K562 (cell line): ENCODE data around the gene TPX2. TPM values are rescaled to one million over a fixed set of nuclear protein-coding genes. Genes with fewer than 3 reads are reported as not detected.

Experiments
- ATAC-seq: fragments of 200-7000 bp; cut with Tn5 transposase; 3 replicates; pipeline ENCODE4 v1.9.1; 2020; ENCODE audit warnings: moderate library complexity
- BruUV-seq: library from RNA; stranded (reverse); fragments of 400-500 nt; replicated peaks from 2 replicates; lab custom pipeline; 2021; lab: Mats Ljungman, UMichigan
- CTCF ChIA-PET: fragments of 300-600 bp; formaldehyde crosslinking; extraction: SDS; loops from one replicate; lab custom pipeline; 2021; ENCODE audit warnings: low intra/inter-chr PET ratio; lab: Yijun Ruan, JAX
- POLR2A ChIA-PET: fragments of 300-600, 350-650 bp; sonication (Branson Sonifier 250); formaldehyde crosslinking; extraction: SDS; loops from one replicate; lab custom pipeline; 2021; ENCODE audit warnings: antibody characterized with exemption, inconsistent platforms; lab: Yijun Ruan, JAX
- DNase-seq, 4 experiments: peaks; one replicate each; pipeline versions ENCODE4 v3.0.0 to v3.0.0-alpha.2; 2011 to 2018; ENCODE audit warnings: low spot score in 3 of 4, mixed read lengths in 3 of 4; ENCODE audit errors: extremely low read depth in 1 of 4
- FAIRE-seq: peaks from 2 replicates; lab custom pipeline; 2011; peaks lifted over from hg19 to GRCh38; lab: Jason Lieb, UNC
- H2AFZ ChIP-seq: 2 replicates; pipeline ENCODE4 v1.6.0; 2011; ENCODE audit warnings: low read depth, low read length, control low read depth, inconsistent platforms
- H3K27ac ChIP-seq: fragments of 200-600 bp; 3 replicates; pipeline ENCODE4 v1.8.0; 2011; ENCODE audit warnings: low read depth, mild to moderate bottlenecking, control low read depth, inconsistent platforms, low read length, moderate library complexity, mixed read lengths; ENCODE audit errors: extremely low read depth
- H3K27me3 ChIP-seq, 2 experiments: fragments of 300-600 bp in 1 of 2; 2 replicates in 1 of 2; 3 replicates in 1 of 2; pipeline versions ENCODE4 v1.6.0 to v1.8.0; 2011; ENCODE audit warnings: inconsistent platforms in 2 of 2, low read length in 2 of 2, mild to moderate bottlenecking in 1 of 2, mixed read lengths in 1 of 2, moderate library complexity in 1 of 2; ENCODE audit not compliant: control insufficient read depth in 2 of 2, insufficient read depth in 2 of 2
- H3K36me3 ChIP-seq: fragments of 300-600 bp; 3 replicates; pipeline ENCODE4 v1.8.0; 2011; ENCODE audit warnings: mild to moderate bottlenecking, low read length, inconsistent platforms; ENCODE audit not compliant: control insufficient read depth, insufficient read depth
- H3K4me1 ChIP-seq, 2 experiments: fragments of 200-600 bp in 1 of 2; replicated peaks in 1 of 2; 2 replicates in 1 of 2; 3 replicates in 1 of 2; pipeline versions ENCODE4 v1.5.1 to v1.8.0; 2011; ENCODE audit warnings: inconsistent platforms in 2 of 2, low read length in 2 of 2, mild to moderate bottlenecking in 1 of 2, mixed read lengths in 1 of 2, moderate library complexity in 1 of 2; ENCODE audit not compliant: control insufficient read depth in 2 of 2, insufficient read depth in 2 of 2
- H3K4me2 ChIP-seq: 2 replicates; pipeline ENCODE4 v1.6.1; 2011; ENCODE audit warnings: low read length, control low read depth, inconsistent platforms, mixed read lengths; ENCODE audit not compliant: insufficient read depth
- H3K4me3 ChIP-seq: fragments of 200-600 bp; sonication (generic), shearing (Covaris generic); 2 replicates; pipeline ENCODE4 v1.5.1; 2016; ENCODE audit warnings: control low read depth, inconsistent platforms
- H3K79me2 ChIP-seq: fragments of 200-600 bp; 3 replicates; pipeline ENCODE4 v1.8.0; 2011; ENCODE audit warnings: low read length, inconsistent platforms; ENCODE audit not compliant: control insufficient read depth, insufficient read depth
- H3K9ac ChIP-seq, 2 experiments: 2 replicates each; pipeline versions ENCODE4 v1.6.0 to v1.6.1; 2011; ENCODE audit warnings: low read depth in 2 of 2, low read length in 2 of 2, control low read depth in 1 of 2, inconsistent platforms in 1 of 2, mild to moderate bottlenecking in 1 of 2, mixed read lengths in 1 of 2; ENCODE audit not compliant: insufficient read depth in 1 of 2
- H3K9me1 ChIP-seq: one replicate; pipeline ENCODE4 v1.6.0; 2011; ENCODE audit warnings: inconsistent platforms, mild to moderate bottlenecking, low read length, moderate library complexity; ENCODE audit not compliant: control insufficient read depth, insufficient read depth
- H3K9me3 ChIP-seq: replicated peaks from 2 replicates; pipeline ENCODE4 v1.5.1; 2011; ENCODE audit warnings: low read depth, low read length, inconsistent platforms; ENCODE audit not compliant: control insufficient read depth, insufficient read depth
- H4K20me1 ChIP-seq: replicated peaks from 2 replicates; pipeline ENCODE4 v1.6.1; 2011; ENCODE audit warnings: low read length, inconsistent platforms, mixed read lengths; ENCODE audit not compliant: control insufficient read depth, insufficient read depth
- FOXP4 ChIP-seq: sonication (generic); formaldehyde crosslinking; IDR thresholded peaks from 2 replicates; pipeline ENCODE4 v1.8.0; 2022; ENCODE audit warnings: mild to moderate bottlenecking, missing genetic modification reagents, borderline replicate concordance
- GTF2E2 ChIP-seq: fragments of 200-800 bp; sonication (Bioruptor generic); IDR thresholded peaks from 2 replicates; pipeline ENCODE4 v1.6.1; 2016; ENCODE audit warnings: missing genetic modification characterization, missing compliant biosample characterization
- HSF4 ChIP-seq: fragments of 250-450 bp; sonication (Bioruptor Pico); IDR thresholded peaks from 2 replicates; pipeline ENCODE4 v2.1.2; 2022; ENCODE audit warnings: mild to moderate bottlenecking, moderate library complexity, borderline replicate concordance
- KDM1A ChIP-seq, 2 experiments: fragments of 450-650 bp; IDR thresholded peaks; 2 replicates each; pipeline ENCODE4 v1.6.1; 2016; ENCODE audit warnings: mild to moderate bottlenecking in 2 of 2
- NBN ChIP-seq: fragments of 450-650 bp; IDR thresholded peaks from 2 replicates; pipeline ENCODE4 v1.6.1; 2016; ENCODE audit warnings: low read depth, mild to moderate bottlenecking
- NFIC ChIP-seq: fragments of 450-650 bp; IDR thresholded peaks from 2 replicates; pipeline ENCODE4 v1.6.1; 2017; ENCODE audit warnings: mild to moderate bottlenecking, inconsistent platforms
- TFAP4 ChIP-seq: sonication (generic); formaldehyde crosslinking; IDR thresholded peaks from 2 replicates; pipeline ENCODE4 v1.8.0; 2022; ENCODE audit warnings: missing genetic modification reagents, mild to moderate bottlenecking, moderate library complexity, borderline replicate concordance
- ZZZ3 ChIP-seq: fragments of 450-650 bp; IDR thresholded peaks from 2 replicates; pipeline ENCODE4 v1.6.1; 2016; ENCODE audit warnings: antibody characterized with exemption, mild to moderate bottlenecking, moderate library complexity
- WGBS: fragments of 100-300 bp; shearing (Covaris generic); methylation state at CpG from one replicate; pipeline ENCODE4 v1.1.6; 2016; ENCODE audit warnings: low coverage, mixed read lengths; ENCODE audit not compliant: insufficient coverage; ENCODE audit errors: missing lambda C conversion rate; 5-methylcytosine and 5-hydroxymethylcytosine counted together
- in situ Hi-C: fragments of 300-500 bp; cut with MboI; formaldehyde crosslinking; loops from 4 replicates; pipeline ENCODE4 v1.15.0; 2018; ENCODE audit warnings: inconsistent platforms, mixed read lengths
- intact Hi-C: fragments of 100-400 bp; cut with micrococcal nuclease; formaldehyde crosslinking; loops from 2 replicates; pipeline ENCODE4 v1.14.2; 2022
- polyA plus RNA-seq, 8 experiments: library from polyadenylated mRNA; depleted of rRNA in 4 of 8; stranded (reverse) in 5 of 8; unstranded in 3 of 8; fragments of >200 nt; fragmentation: Nextera tagmentation in 2 of 8; fragmentation: Illumina TruSeq in 1 of 8; extraction: Ambion mirVana in 2 of 8; extraction: Trizol in 1 of 8; gene quantifications; 2 replicates each; pipeline versions ENCODE4 v1.2.1 to v1.2.3, GENCODE V29; 2011 to 2014; ENCODE audit warnings: inconsistent platforms in 1 of 8, missing spikeins in 1 of 8
- total RNA-seq, 7 experiments: library from RNA; depleted of rRNA in 6 of 7; stranded (reverse); fragments of >200 nt in 6 of 7; fragmentation: Illumina TruSeq in 2 of 7; extraction: Trizol in 2 of 7; gene quantifications; 2 replicates each; pipeline versions ENCODE4 v1.2.1 to v1.2.3, GENCODE V29; 2011 to 2021; ENCODE audit warnings: low replicate concordance in 1 of 7

The TPX2 gene
- total and polyA plus RNA-seq, 9 of the 15 experiments (the other 6 are each of a cell fraction or from before 2014, with no cell fraction given): 48.0 to 241 (median 133) TPM

GRCh38 chr20:31821427-31821826, 82.3 kb downstream of the TPX2 start:
- FAIRE-seq: no peak
- WGBS: 3% methylated on average over 4 of the region's 5 CpGs

GRCh38 chr20:31822421-31823330, 83.6 kb downstream of the TPX2 start:
- Histone ChIP-seq H3K9ac (0 out of 4 replicates have a peak overlapping the region, but pooled peaks of 1 of the 2 experiments have one; percentile 26), H3K4me3 (no peak overlapping the region), H3K36me3 (no peaks in the 10 kb centered on the region), H3K79me2 (no peaks in the 10 kb centered on the region), H3K9me1 (no peaks in the 10 kb centered on the region), H3K27ac (no peak overlapping the region), H3K4me2 (no peak overlapping the region), H3K4me1 (peaks cover 0 to 10% of the 10 kb centered on the region in 2 experiments; a peak in 3 of 5 replicates), H2AFZ (peak overlapping the region; percentile 65; the same call in 1 of the 2 replicates), H3K9me3 (no peaks in the 10 kb centered on the region), H4K20me1 (peaks cover 7% of the 10 kb centered on the region; the same call in 1 of the 2 replicates), H3K27me3 (peaks cover 11 to 16% of the 10 kb centered on the region in 2 experiments; a peak in 3 of 5 replicates)
- intact Hi-C loops: loop anchor here (1.0 to 10.0 kb wide), 4 partner anchors 24 to 832 kb away; no protein-coding TSS in a partner anchor
- in situ Hi-C loops: no loop called here
- FAIRE-seq (peak; percentile 91), DNase-seq (peak; percentile 79 to 89 (median 86)), ATAC-seq (peak; percentile 95)
- 8% methylated on average over 22 of the region's 29 CpGs for WGBS
- no TSS peak for BruUV-seq
- POLR2A ChIA-PET: no interaction called here
- CTCF ChIA-PET: interaction anchor here (0.6 to 2.5 kb wide), 7 partner anchors 22 to 272 kb away, joined by 3 to 18 read pairs (median 5); partner anchors contain the start of genes FOXS1 and PDRG1
- TF ChIP-seq TFAP4 (CRISPR knock-in tag): peak; percentile 9; the same call in 1 of the 2 replicates
- TF ChIP-seq GTF2E2 (tag): no peak
- no peak for TF ChIP-seq FOXP4
- TF ChIP-seq KDM1A (IDR thresholded peaks at IDR 0.05): peak; percentile 20 to 38; a peak in 1 of 4 replicates
- no peak for TF ChIP-seq HSF4 (CRISPR knock-in tag)
- no peak for TF ChIP-seq ZZZ3

More at GRCh38 chr20:31821427-31821826, 82.3 kb downstream of the TPX2 start:
- ATAC-seq (no peak), DNase-seq (no peak)
- Histone ChIP-seq H3K36me3 (no peaks in the 10 kb centered on the region), H3K4me3 (no peak overlapping the region), H3K4me1 (peaks cover 0 to 10% of the 10 kb centered on the region in 2 experiments; a peak in 3 of 5 replicates), H4K20me1 (peaks cover 6% of the 10 kb centered on the region), H3K79me2 (no peaks in the 10 kb centered on the region), H2AFZ (no peak overlapping the region), H3K27me3 (peaks cover 11% of the 10 kb centered on the region in 2 experiments; a peak in 3 of 5 replicates), H3K27ac (no peak overlapping the region), H3K9me3 (no peaks in the 10 kb centered on the region), H3K9me1 (no peaks in the 10 kb centered on the region), H3K9ac (peak overlapping the region in 1 of 2 experiments; percentile 53; a peak in 1 of 4 replicates), H3K4me2 (no peak overlapping the region)
- in situ Hi-C loops (no loop called here), intact Hi-C loops (loop anchor here (10.0 kb wide), 2 partner anchors 213 to 833 kb away; no protein-coding TSS in a partner anchor)
- ChIA-PET POLR2A (interaction anchor here (0.7 kb wide), 1 partner anchor 10 kb away, joined by 3 read pairs; no protein-coding TSS in a partner anchor), CTCF (no interaction called here)
- BruUV-seq: no TSS peak
- TF ChIP-seq NFIC (peak; percentile 86), NBN (no peak)
